Activated CD8-positive, alpha-beta memory T cell treated with anti-CD3 and anti-CD28 coated beads, Interleukin-2, amount 50 U/mL, for 4 hours (primary cell): ENCODE measurements around the gene SIAH3.

Source experiments
- DNase-seq: peaks from one replicate; pipeline ENCODE4 v3.0.0-alpha.2; 2020

Gene SIAH3

GRCh38 chr13:45816427-45816826, 35.1 kb downstream of the SIAH3 start:
- no peak for DNase-seq

GRCh38 chr13:45812695-45813372, 38.7 kb downstream of the SIAH3 start:
- no peak for DNase-seq

GRCh38 chr13:45811891-45812694, 39.5 kb downstream of the SIAH3 start:
- no peak for DNase-seq

- DNase-seq: no peak
These were observed 41.7 kb downstream of the SIAH3 start for GRCh38 chr13:45809801-45810394.

- DNase-seq: no peak
These were observed 42.6 kb downstream of the SIAH3 start for GRCh38 chr13:45808925-45809324.

- no peak for DNase-seq
These were observed 43.9 kb downstream of the SIAH3 start for GRCh38 chr13:45807520-45808099.

GRCh38 chr13:45800485-45800884, 51.1 kb downstream of the SIAH3 start:
- DNase-seq: no peak

GRCh38 chr13:45799451-45799850, 52.1 kb downstream of the SIAH3 start:
- no peak for DNase-seq

GRCh38 chr13:45798851-45799250, 52.7 kb downstream of the SIAH3 start:
- DNase-seq: no peak

- no peak for DNase-seq
These were observed 54.9 kb downstream of the SIAH3 start for GRCh38 chr13:45796426-45797235.

- no peak for DNase-seq
These were observed 58.7 kb downstream of the SIAH3 start for GRCh38 chr13:45792827-45793303.

- no peak for DNase-seq
These were observed 63.5 kb downstream of the SIAH3 start for GRCh38 chr13:45788011-45788410.

GRCh38 chr13:45787346-45787745, 64.2 kb downstream of the SIAH3 start:
- DNase-seq: no peak

GRCh38 chr13:45786293-45786920, 65.1 kb downstream of the SIAH3 start:
- DNase-seq: no peak

- no peak for DNase-seq
These were observed 66.5 kb downstream of the SIAH3 start for GRCh38 chr13:45784755-45785675.

GRCh38 chr13:45783346-45784043, 68.1 kb downstream of the SIAH3 start:
- DNase-seq: no peak

- DNase-seq: no peak
These were observed 69.1 kb downstream of the SIAH3 start for GRCh38 chr13:45782327-45783045.

- DNase-seq: no peak
These were observed 69.8 kb downstream of the SIAH3 start for GRCh38 chr13:45781553-45782326.

GRCh38 chr13:45779901-45780300, 71.7 kb downstream of the SIAH3 start:
- DNase-seq: no peak
